Sigmoid colon (tissue), 7 donors: ENCODE measurements around the gene TENM4. TPM values are rescaled to one million over a fixed set of nuclear protein-coding genes. Genes with fewer than 3 reads are reported as not detected.

Experiments
- DNase-seq: peaks from one replicate; pipeline ENCODE4 v3.0.0-alpha.2; 2019
- H3K27ac ChIP-seq, 4 donors: fragments of 200-600 bp; sonication (generic); one replicate each; pipeline ENCODE4 v1.5.1; 2016 to 2019; ENCODE audit warnings: mild to moderate bottlenecking in 1 of 4
- H3K27me3 ChIP-seq, 3 donors: fragments of 200-600 bp; sonication (generic); one replicate each; pipeline ENCODE4 v1.5.1; 2019; ENCODE audit warnings: mild to moderate bottlenecking in 1 of 3
- H3K36me3 ChIP-seq, 4 donors: fragments of 200-600 bp; sonication (generic); one replicate each; pipeline ENCODE4 v1.5.1; 2016 to 2019
- H3K4me1 ChIP-seq, 4 donors: fragments of 200-600 bp; sonication (generic); one replicate each; pipeline ENCODE4 v1.5.1; 2017 to 2019
- H3K4me3 ChIP-seq, 4 donors: fragments of 200-600 bp; sonication (generic); one replicate each; pipeline ENCODE4 v1.5.1; 2017 to 2019; ENCODE audit warnings: mild to moderate bottlenecking in 2 of 4, moderate library complexity in 1 of 4
- H3K9me3 ChIP-seq, 4 donors: fragments of 200-600 bp in 3 of 4; sonication (generic) in 3 of 4; one replicate each; pipeline versions ENCODE4 v1.5.1 to v1.6.1; 2013 to 2019
- CTCF ChIP-seq, 4 experiments: fragments of 450-650 bp in 3 of 4; fragments of 200-600 bp in 1 of 4; IDR thresholded peaks; one replicate each; pipeline ENCODE4 v1.5.1; 2016 to 2019; ENCODE audit warnings: antibody characterized with exemption in 4 of 4, mild to moderate bottlenecking in 3 of 4, moderate library complexity in 2 of 4
- EP300 ChIP-seq, 4 donors: sonication (generic); formaldehyde crosslinking; IDR thresholded peaks; one replicate each; pipeline ENCODE4 v1.6.1; 2017; ENCODE audit warnings: antibody characterized with exemption in 4 of 4
- POLR2A ChIP-seq, 2 donors: fragments of 450-650 bp; IDR thresholded peaks; one replicate each; pipeline ENCODE4 v1.6.1; 2016; ENCODE audit warnings: antibody characterized with exemption in 2 of 2, mild to moderate bottlenecking in 2 of 2, moderate library complexity in 2 of 2
- POLR2AphosphoS5 ChIP-seq, 4 donors: sonication (generic); formaldehyde crosslinking; IDR thresholded peaks; one replicate each; pipeline ENCODE4 v1.6.1; 2017; ENCODE audit warnings: antibody characterized with exemption in 4 of 4
- WGBS, 2 donors: extraction: QIAGEN DNeasy Blood & Tissue Kit; methylation state at CpG; one replicate each; pipeline ENCODE4 v1.1.7; 2013; 5-methylcytosine and 5-hydroxymethylcytosine counted together
- intact Hi-C: fragments of 100-400 bp; cut with DNase I; formaldehyde crosslinking; loops from one replicate; pipeline ENCODE4 v1.15.1; 2023
- polyA plus RNA-seq, 3 donors: library from polyadenylated mRNA; stranded (reverse); fragments of 200-250 nt; gene quantifications; one replicate each; pipeline ENCODE4 v1.2.3, GENCODE V29; 2013
- total RNA-seq, 4 donors: library from RNA; depleted of rRNA; stranded (reverse); fragments of >200 nt; gene quantifications; one replicate each; pipeline ENCODE4 v1.1.0, GENCODE V29; 2016
- donor health status: healthy with polysubstance abuse.
- donor health status: Bipolar disorder and iron deficiency.
- donor health status: healthy.

Gene TENM4
- total and polyA plus RNA-seq, 7 donors, result 0.23 to 14.6 (median 1.9) TPM; not detected in 1

- no peak overlapping the region for H3K4me3 ChIP-seq
- no peaks in the 10 kb centered on the region for H3K4me1 ChIP-seq
- no peaks in the 10 kb centered on the region for H3K36me3 ChIP-seq
- no peaks in the 10 kb centered on the region for H3K27me3 ChIP-seq
- no peak for TF ChIP-seq EP300 (IDR thresholded peaks at IDR 0.05)
- TF ChIP-seq POLR2AphosphoS5 (IDR thresholded peaks at IDR 0.05), result no peak
- no peak for TF ChIP-seq CTCF (IDR thresholded peaks at IDR 0.05)
- TF ChIP-seq POLR2A (IDR thresholded peaks at IDR 0.05), result no peak
- intact Hi-C loops, result no loop called here
- H3K9me3 ChIP-seq, result no peaks in the 10 kb centered on the region
- H3K27ac ChIP-seq, result no peak overlapping the region
- no peak for DNase-seq
- 75 to 81% methylated on average over 5 of the region's 5 CpGs for WGBS, 2 donors
These were observed 71.8 kb downstream of the TENM4 start for GRCh38 chr11:79369055-79369454.

- Histone ChIP-seq H3K4me3 (no peak overlapping the region), H3K36me3 (no peaks in the 10 kb centered on the region), H3K9me3 (no peaks in the 10 kb centered on the region), H3K27me3 (no peaks in the 10 kb centered on the region), H3K27ac (no peak overlapping the region), H3K4me1 (no peaks in the 10 kb centered on the region)
- DNase-seq, result no peak
- intact Hi-C loops, result no loop called here
- TF ChIP-seq CTCF (IDR thresholded peaks at IDR 0.05) (no peak), POLR2A (IDR thresholded peaks at IDR 0.05) (no peak), EP300 (IDR thresholded peaks at IDR 0.05) (no peak), POLR2AphosphoS5 (IDR thresholded peaks at IDR 0.05) (no peak)
- WGBS, 2 donors, result 82 to 88% methylated on average over 4 of the region's 4 CpGs
These were observed 73.0 kb downstream of the TENM4 start for GRCh38 chr11:79367844-79368243.

DNA sequence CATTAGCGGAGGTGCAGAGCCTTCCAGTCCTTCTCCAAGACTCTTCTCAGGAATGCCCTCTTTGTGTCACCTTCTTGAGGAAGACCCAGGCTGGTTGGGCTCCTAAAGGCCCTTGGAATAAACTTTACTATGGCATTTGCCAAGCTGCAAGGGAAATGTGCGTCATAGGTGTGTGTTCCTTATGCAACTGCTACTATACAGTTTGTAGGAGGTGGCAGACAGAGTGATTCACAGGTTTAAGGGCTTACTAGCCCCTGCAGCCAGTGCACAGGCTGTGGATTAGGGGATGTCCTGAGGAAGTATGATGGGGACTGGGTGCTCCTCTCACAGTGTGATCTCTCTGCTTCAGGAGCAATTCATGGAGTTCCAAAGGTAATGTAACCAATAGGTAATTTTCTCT lies 74.6 kb downstream of the TENM4 start:
- Histone ChIP-seq H3K27ac (no peak overlapping the region), H3K9me3 (no peaks in the 10 kb centered on the region), H3K4me3 (no peak overlapping the region), H3K27me3 (no peaks in the 10 kb centered on the region), H3K36me3 (no peaks in the 10 kb centered on the region), H3K4me1 (no peaks in the 10 kb centered on the region)
- TF ChIP-seq EP300 (IDR thresholded peaks at IDR 0.05) (no peak), CTCF (IDR thresholded peaks at IDR 0.05) (no peak)
- intact Hi-C loops, result no loop called here
- DNase-seq, result no peak
- WGBS, 2 donors, result 96% methylated on average over 2 of the region's 2 CpGs

DNA sequence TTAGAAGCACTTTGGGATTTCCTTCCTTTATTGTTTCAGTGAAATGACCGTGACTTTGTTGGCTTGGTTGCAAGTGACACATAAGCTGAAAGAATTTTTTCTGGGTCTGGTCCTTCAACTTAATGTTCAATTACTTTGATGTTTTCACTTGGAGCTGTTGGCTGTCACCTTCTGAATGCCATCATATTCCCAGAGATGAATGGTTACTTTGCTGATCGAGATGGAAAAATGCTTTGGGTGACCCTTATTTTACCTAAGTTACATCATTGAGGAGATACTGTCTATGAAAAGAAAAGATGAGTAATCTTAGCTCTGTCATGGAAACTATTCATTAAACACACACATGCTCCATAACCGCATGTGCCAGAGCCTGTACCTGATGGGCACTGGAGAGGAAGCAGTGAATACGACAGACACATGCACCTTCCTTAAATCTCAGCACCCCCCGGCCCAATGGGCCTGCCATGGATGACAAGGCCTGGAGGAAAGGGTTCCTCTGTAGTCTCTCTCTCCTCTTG lies 76.9 kb downstream of the TENM4 start:
- Histone ChIP-seq H3K27me3 (no peaks in the 10 kb centered on the region), H3K27ac (no peak overlapping the region), H3K9me3 (no peaks in the 10 kb centered on the region), H3K4me1 (no peaks in the 10 kb centered on the region), H3K36me3 (no peaks in the 10 kb centered on the region), H3K4me3 (no peak overlapping the region)
- 91% methylated on average over 5 of the region's 5 CpGs for WGBS, 2 donors
- no peak for TF ChIP-seq CTCF (IDR thresholded peaks at IDR 0.05)
- no peak for TF ChIP-seq EP300 (IDR thresholded peaks at IDR 0.05)
- TF ChIP-seq POLR2AphosphoS5 (IDR thresholded peaks at IDR 0.05), result no peak
- no peak for TF ChIP-seq POLR2A (IDR thresholded peaks at IDR 0.05)
- no peak for DNase-seq
- intact Hi-C loops, result no loop called here

DNA sequence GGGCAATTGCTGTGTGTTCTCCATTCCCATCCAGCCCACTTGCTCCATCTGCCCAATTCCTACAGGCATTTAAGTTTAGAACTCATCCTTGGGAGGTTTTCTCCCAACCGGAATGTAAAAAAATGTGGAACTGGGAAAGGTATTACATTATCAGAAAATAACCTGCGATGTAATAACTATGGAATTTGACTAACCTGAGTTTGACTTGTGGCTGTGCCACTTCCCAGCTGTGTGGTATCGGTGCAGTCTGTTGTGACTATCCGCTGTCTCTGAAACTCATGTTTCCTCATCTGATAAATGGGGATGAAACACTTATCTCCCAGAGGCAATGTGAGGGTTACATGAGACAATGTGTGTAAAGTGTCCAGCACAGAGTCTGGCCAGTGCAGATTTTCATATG lies 77.6 kb downstream of the TENM4 start:
- H3K4me3 ChIP-seq, result no peak overlapping the region
- intact Hi-C loops, result no loop called here
- WGBS, 2 donors, result 94 to 95% methylated on average over 4 of the region's 4 CpGs
- H3K27ac ChIP-seq, result no peak overlapping the region
- DNase-seq, result no peak
- H3K36me3 ChIP-seq, result no peaks in the 10 kb centered on the region
- H3K4me1 ChIP-seq, result no peaks in the 10 kb centered on the region
- no peaks in the 10 kb centered on the region for H3K27me3 ChIP-seq
- no peaks in the 10 kb centered on the region for H3K9me3 ChIP-seq
- TF ChIP-seq CTCF (IDR thresholded peaks at IDR 0.05) (no peak), EP300 (IDR thresholded peaks at IDR 0.05) (no peak), POLR2A (IDR thresholded peaks at IDR 0.05) (no peak), POLR2AphosphoS5 (IDR thresholded peaks at IDR 0.05) (no peak)
